ENCODE results near the gene FLOT1. TPM values are rescaled to one million over a fixed set of nuclear protein-coding genes. Genes with fewer than 3 reads are reported as not detected.
A peak's percentile ranks its signal among the peaks of the same experiment; 100 is the strongest.
"Not testable (repeated sequence)": the region's sequence is repeated elsewhere in the genome, so short reads cannot be mapped to it uniquely, and the experiment has no call there.

Gene FLOT1
- total RNA-seq, 1 donor = 119 TPM

- DNase-seq (ENCODE audit: low read depth) = no peak
- TF ChIP-seq, protein P1, sequence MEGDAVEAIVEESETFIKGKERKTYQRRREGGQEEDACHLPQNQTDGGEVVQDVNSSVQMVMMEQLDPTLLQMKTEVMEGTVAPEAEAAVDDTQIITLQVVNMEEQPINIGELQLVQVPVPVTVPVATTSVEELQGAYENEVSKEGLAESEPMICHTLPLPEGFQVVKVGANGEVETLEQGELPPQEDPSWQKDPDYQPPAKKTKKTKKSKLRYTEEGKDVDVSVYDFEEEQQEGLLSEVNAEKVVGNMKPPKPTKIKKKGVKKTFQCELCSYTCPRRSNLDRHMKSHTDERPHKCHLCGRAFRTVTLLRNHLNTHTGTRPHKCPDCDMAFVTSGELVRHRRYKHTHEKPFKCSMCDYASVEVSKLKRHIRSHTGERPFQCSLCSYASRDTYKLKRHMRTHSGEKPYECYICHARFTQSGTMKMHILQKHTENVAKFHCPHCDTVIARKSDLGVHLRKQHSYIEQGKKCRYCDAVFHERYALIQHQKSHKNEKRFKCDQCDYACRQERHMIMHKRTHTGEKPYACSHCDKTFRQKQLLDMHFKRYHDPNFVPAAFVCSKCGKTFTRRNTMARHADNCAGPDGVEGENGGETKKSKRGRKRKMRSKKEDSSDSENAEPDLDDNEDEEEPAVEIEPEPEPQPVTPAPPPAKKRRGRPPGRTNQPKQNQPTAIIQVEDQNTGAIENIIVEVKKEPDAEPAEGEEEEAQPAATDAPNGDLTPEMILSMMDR (IDR thresholded peaks at IDR 0.05; ENCODE audit: insufficient read depth, low read depth, low read length) = no peak
- H3K4me3 ChIP-seq (ENCODE audit: low read depth, low read length) = no peak overlapping the region
Measured at GRCh38 chr6:30761791-30762429, 19.4 kb upstream of the FLOT1 start.

DNA sequence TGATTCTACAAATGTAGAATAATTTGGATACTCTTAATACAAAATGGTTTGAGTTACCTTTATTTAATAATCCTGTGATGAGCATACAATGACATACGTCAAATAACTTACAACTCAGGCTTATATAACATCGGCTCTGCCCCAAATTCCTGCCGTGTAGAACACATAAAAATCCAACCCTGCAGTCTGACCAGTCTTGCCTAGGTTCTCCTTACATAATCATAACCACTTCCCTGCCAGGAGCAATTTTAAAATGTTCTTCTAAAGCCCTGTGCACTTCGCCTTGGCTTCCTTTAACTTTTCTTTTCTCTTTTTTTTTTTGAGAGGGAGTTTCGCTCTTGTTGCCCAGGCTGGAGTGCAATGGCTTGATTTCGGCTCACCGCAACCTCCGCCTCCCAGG lies 18.1 kb upstream of the FLOT1 start:
- DNase-seq (ENCODE audit: low read depth) = no peak

DNA sequence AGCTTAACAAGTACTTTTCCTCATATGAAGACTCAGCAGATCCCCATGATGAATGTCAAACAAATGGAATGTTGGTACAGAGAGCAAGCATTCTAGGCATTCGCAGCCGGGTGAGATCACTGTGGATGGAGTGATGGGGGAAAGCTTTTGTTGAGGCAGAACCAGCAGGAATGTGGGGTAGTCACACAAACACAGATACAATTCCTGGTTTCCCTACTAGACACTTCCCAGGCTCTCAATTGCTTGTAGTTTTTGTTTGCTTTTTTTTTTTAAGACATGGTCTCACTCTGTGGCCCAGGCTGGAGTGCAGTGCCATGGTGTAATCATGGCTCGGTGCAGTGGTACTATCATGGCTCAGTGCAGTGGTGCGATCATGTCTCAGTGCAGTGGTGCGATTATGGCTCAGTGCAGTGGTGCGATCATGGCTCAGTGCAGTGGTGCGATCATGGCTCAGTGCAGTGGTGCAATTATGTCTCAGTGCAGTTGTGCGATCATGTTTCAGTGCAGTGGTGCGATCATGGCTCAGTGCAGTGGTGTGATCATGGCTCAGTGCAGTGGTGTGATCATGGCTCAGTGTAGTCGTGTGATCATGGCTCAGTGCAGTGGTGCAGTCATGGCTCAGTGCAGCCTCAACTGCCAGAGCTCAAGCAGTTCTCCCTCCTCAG lies 17.2 kb upstream of the FLOT1 start:
- peak; percentile 84 for DNase-seq (ENCODE audit: low read depth)
- TF ChIP-seq, protein P1 (IDR thresholded peaks at IDR 0.05; ENCODE audit: insufficient read depth, low read depth, low read length) = no peak
- H3K4me3 ChIP-seq (ENCODE audit: low read depth, low read length) = no peak overlapping the region

More for the DNA sequence above, 18.1 kb upstream of the FLOT1 start:
- H3K4me3 ChIP-seq (ENCODE audit: low read depth, low read length) = no peak overlapping the region
- TF ChIP-seq, protein P1 (IDR thresholded peaks at IDR 0.05; ENCODE audit: insufficient read depth, low read depth, low read length) = no peak

- no peak for DNase-seq (ENCODE audit: low read depth)
- TF ChIP-seq, protein P1 (IDR thresholded peaks at IDR 0.05; ENCODE audit: insufficient read depth, low read depth, low read length) = no peak
- no peak overlapping the region for H3K4me3 ChIP-seq (ENCODE audit: low read depth, low read length)
Measured at GRCh38 chr6:30757261-30757904, 14.9 kb upstream of the FLOT1 start.

- not testable (repeated sequence) for DNase-seq (ENCODE audit: low read depth); H3K4me3 ChIP-seq (ENCODE audit: low read depth, low read length)
Measured at GRCh38 chr6:30756405-30757003, 14.0 kb upstream of the FLOT1 start.

DNA sequence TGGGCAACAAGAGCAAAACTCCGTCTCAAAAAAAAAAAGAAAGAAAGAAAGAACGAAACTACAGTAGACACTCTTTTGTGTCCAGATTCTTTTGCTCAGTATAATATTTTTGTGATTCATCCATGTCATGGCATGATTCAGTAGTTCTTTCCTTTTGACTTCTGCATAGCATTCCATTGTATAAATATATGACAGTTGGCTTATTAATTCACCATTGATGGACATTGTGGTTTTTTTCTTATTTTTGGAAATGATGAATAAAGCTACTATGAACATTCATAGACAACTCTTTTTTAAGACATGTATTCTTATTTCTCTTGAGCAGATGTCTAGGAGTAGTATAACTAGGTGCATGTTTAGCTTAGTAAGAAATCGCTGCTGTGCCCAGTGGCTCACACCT lies 12.1 kb upstream of the FLOT1 start:
- TF ChIP-seq, protein P1 (IDR thresholded peaks at IDR 0.05; ENCODE audit: insufficient read depth, low read depth, low read length) = no peak
- no peak for DNase-seq (ENCODE audit: low read depth)
- H3K4me3 ChIP-seq (ENCODE audit: low read depth, low read length) = no peak overlapping the region
